AG10803 (cell line): ENCODE data around the gene GIMAP8.

Source experiments
- DNase-seq: peaks from one replicate; pipeline ENCODE4 v3.0.0; 2010; ENCODE audit warnings: low read depth
- H3K4me3 ChIP-seq: 2 replicates; pipeline ENCODE4 v1.5.1; 2011; ENCODE audit warnings: mild to moderate bottlenecking, low read length, control low read depth
- CTCF ChIP-seq: conservative IDR thresholded peaks from 2 replicates; pipeline ENCODE4 v1.5.1; 2011; ENCODE audit warnings: mild to moderate bottlenecking, low read length, control low read depth, inconsistent platforms

Gene GIMAP8

GRCh38 chr7:150441524-150441923 lies 8.9 kb upstream of the GIMAP8 start:
- no peak overlapping the region for H3K4me3 ChIP-seq
- TF ChIP-seq CTCF, result no peak
- no peak for DNase-seq

- no peak for DNase-seq
- H3K4me3 ChIP-seq, result no peak overlapping the region
- no peak for TF ChIP-seq CTCF
These were observed 7.6 kb upstream of the GIMAP8 start for GRCh38 chr7:150442811-150443210.

- TF ChIP-seq CTCF, result no peak
- no peak overlapping the region for H3K4me3 ChIP-seq
- DNase-seq, result no peak
These were observed 6.5 kb upstream of the GIMAP8 start for GRCh38 chr7:150443793-150444540.

GRCh38 chr7:150444674-150445365 lies 5.6 kb upstream of the GIMAP8 start:
- H3K4me3 ChIP-seq, result no peak overlapping the region
- no peak for TF ChIP-seq CTCF
- no peak for DNase-seq

- no peak for DNase-seq
- no peak overlapping the region for H3K4me3 ChIP-seq
- TF ChIP-seq CTCF, result no peak
These were observed 4.0 kb upstream of the GIMAP8 start for GRCh38 chr7:150446288-150446938.

GRCh38 chr7:150447966-150448788 lies 2.3 kb upstream of the GIMAP8 start:
- no peak for TF ChIP-seq CTCF
- no peak for DNase-seq
- no peak overlapping the region for H3K4me3 ChIP-seq
